ENCODE results near the gene CTU1. TPM values are rescaled to one million over a fixed set of nuclear protein-coding genes. Genes with fewer than 3 reads are reported as not detected.

Gene CTU1
- total and polyA plus RNA-seq, 2 of the 4 experiments (the other 2 are of a cell fraction), result 2.0 to 3.3 TPM

DNA sequence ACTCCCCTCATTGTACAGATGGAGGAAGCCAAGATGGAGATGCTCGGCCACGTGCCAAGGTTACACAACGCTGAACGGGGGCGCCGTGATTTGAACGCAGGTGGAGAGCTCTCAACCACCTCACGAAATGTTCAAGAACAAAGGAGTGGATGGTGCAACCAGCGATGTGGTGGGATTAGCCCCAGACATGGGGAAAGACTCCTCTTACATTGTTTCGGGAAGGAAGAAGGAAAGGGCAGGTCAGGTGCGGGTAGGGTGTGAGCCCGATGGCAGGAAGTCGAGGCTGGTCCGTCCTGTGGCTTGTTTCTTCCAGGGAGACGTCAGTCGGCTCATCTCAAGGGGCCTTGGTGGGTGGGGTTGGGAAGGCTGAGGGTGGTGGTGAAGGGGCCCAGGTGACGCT is 18.4 kb downstream of the CTU1 start:
- Histone ChIP-seq H3K4ac (ENCODE audit: low read depth, low read length) (no peak overlapping the region), H2BK120ac (ENCODE audit: low read depth, low read length) (no peak overlapping the region), H3K23ac (ENCODE audit: low read depth, low read length) (no peak overlapping the region), H4K5ac (ENCODE audit: low read depth, low read length) (no peak overlapping the region), H3K9ac (ENCODE audit: low read depth, low read length) (no peak overlapping the region), H3K27me3 (ENCODE audit: control insufficient read depth, insufficient read depth, low read length) (no peaks in the 10 kb centered on the region), H3K18ac (ENCODE audit: low read depth, low read length) (no peak overlapping the region), H4K20me1 (ENCODE audit: insufficient read depth, low read length) (0 out of 2 replicates have a peak, but pooled peaks cover 3% of the 10 kb centered on the region), H3K9me1 (ENCODE audit: insufficient read depth, low read length) (no peaks in the 10 kb centered on the region), H3K4me3 (ENCODE audit: insufficient read depth, low read depth, low read length) (no peak overlapping the region), H2BK20ac (ENCODE audit: low read depth, low read length) (no peak overlapping the region), H4K8ac (ENCODE audit: low read depth in 2 of 2, low read length in 2 of 2) (no peak overlapping the region), H4K91ac (ENCODE audit: insufficient read depth, low read depth, low read length) (no peak overlapping the region), H3K14ac (replicated peaks; ENCODE audit: low read depth, low read length) (no peak overlapping the region), H2BK5ac (ENCODE audit: low read depth, low read length, poor library complexity, severe bottlenecking) (no peak overlapping the region), H2BK15ac (ENCODE audit: low read depth, low read length) (no peak overlapping the region), H2AK5ac (ENCODE audit: low read depth, low read length) (no peak overlapping the region), H2AFZ (replicated peaks; ENCODE audit: low read length, poor library complexity) (no peak overlapping the region), H3K27ac (ENCODE audit: insufficient read depth, low read length) (no peak overlapping the region), H2AK9ac (replicated peaks; ENCODE audit: low read depth, low read length, poor library complexity) (no peak overlapping the region), H3K79me1 (ENCODE audit: low read depth in 1 of 2, low read length in 2 of 2) (no peaks in the 10 kb centered on the region), H3K4me1 (ENCODE audit: control insufficient read depth, insufficient read depth, low read length) (peaks cover 3% of the 10 kb centered on the region; the same call in 1 of the 2 replicates), H3K4me2 (ENCODE audit: low read depth, low read length) (no peak overlapping the region), H3K56ac (ENCODE audit: extremely low read depth, insufficient read depth, low read length) (no peak overlapping the region), H3K9me3 (ENCODE audit: control insufficient read depth, insufficient read depth, low read length) (no peaks in the 10 kb centered on the region), H3K36me3 (ENCODE audit: control insufficient read depth, insufficient read depth, low read length) (no peaks in the 10 kb centered on the region)
- POLR2A ChIA-PET (ENCODE audit: unreplicated experiment), result no interaction called here
- CTCF ChIA-PET, result no interaction called here
- BruUV-seq (replicated peaks), result no TSS peak
- in situ Hi-C loops (cut with MboI; ENCODE audit: low sequenced_read_pairs), result no loop called here
- 100% methylated on average over 3 of the region's 17 CpGs; no CpG with 5 or more reads in 1 of the 2 experiments for WGBS, 2 experiments (ENCODE audit: extremely low coverage in 2 of 2, insufficient read length in 1 of 2)
- intact Hi-C loops (cut with micrococcal nuclease), result no loop called here
- ATAC-seq (ENCODE audit: low read depth), result no peak
- no peak for TF ChIP-seq CHD1 (IDR thresholded peaks at IDR 0.05; ENCODE audit: low read depth, low read length)
- TF ChIP-seq SMC3 (IDR thresholded peaks at IDR 0.05; ENCODE audit: low read depth, low read length), result no peak
- no peak for TF ChIP-seq NFE2L2 (IDR thresholded peaks at IDR 0.05; ENCODE audit: low read depth, low read length)
- TF ChIP-seq FOS (IDR thresholded peaks at IDR 0.05; ENCODE audit: low read depth, low read length), result no peak
- TF ChIP-seq RFX5 (IDR thresholded peaks at IDR 0.05; ENCODE audit: low read depth, low read length), result no peak
- TF ChIP-seq BHLHE40 (IDR thresholded peaks at IDR 0.05; ENCODE audit: low read depth, low read length), result no peak
- no peak for TF ChIP-seq MXI1 (IDR thresholded peaks at IDR 0.05; ENCODE audit: borderline replicate concordance, low read depth, low read length)
- no peak for TF ChIP-seq CEBPB (IDR thresholded peaks at IDR 0.05; ENCODE audit: low read depth, low read length)
- no peak for TF ChIP-seq RAD21 (IDR thresholded peaks at IDR 0.05; ENCODE audit: low read length)
- no peak for TF ChIP-seq RCOR1 (IDR thresholded peaks at IDR 0.05; ENCODE audit: insufficient replicate concordance, low read length)
- TF ChIP-seq USF2 (IDR thresholded peaks at IDR 0.05; ENCODE audit: low read depth, low read length), result no peak
- TF ChIP-seq POLR2A (IDR thresholded peaks at IDR 0.05; ENCODE audit: low read depth, low read length), result no peak
- TF ChIP-seq, protein P1, sequence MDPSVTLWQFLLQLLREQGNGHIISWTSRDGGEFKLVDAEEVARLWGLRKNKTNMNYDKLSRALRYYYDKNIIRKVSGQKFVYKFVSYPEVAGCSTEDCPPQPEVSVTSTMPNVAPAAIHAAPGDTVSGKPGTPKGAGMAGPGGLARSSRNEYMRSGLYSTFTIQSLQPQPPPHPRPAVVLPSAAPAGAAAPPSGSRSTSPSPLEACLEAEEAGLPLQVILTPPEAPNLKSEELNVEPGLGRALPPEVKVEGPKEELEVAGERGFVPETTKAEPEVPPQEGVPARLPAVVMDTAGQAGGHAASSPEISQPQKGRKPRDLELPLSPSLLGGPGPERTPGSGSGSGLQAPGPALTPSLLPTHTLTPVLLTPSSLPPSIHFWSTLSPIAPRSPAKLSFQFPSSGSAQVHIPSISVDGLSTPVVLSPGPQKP (IDR thresholded peaks at IDR 0.05; ENCODE audit: borderline replicate concordance, low read depth, low read length), result no peak
- no peak for TF ChIP-seq MAFK (IDR thresholded peaks at IDR 0.05; ENCODE audit: low read depth, low read length)
- TF ChIP-seq MAZ (IDR thresholded peaks at IDR 0.05; ENCODE audit: borderline replicate concordance, low read depth, low read length), result no peak
- no peak for TF ChIP-seq CTCF (conservative IDR thresholded peaks at IDR 0.05; ENCODE audit: low read depth, low read length)
- dilution Hi-C loops (cut with HindIII; ENCODE audit: low sequenced_read_pairs, unreplicated experiment), result no loop called here
- no peak for DNase-seq

Measured in IMR-90 (cell line).